Measurements from ENCODE around the gene RTF2. TPM values are rescaled to one million over a fixed set of nuclear protein-coding genes. Genes with fewer than 3 reads are reported as not detected.

The RTF2 gene
- total RNA-seq, 1 donor from 2014 or later = 79.9 TPM

DNA sequence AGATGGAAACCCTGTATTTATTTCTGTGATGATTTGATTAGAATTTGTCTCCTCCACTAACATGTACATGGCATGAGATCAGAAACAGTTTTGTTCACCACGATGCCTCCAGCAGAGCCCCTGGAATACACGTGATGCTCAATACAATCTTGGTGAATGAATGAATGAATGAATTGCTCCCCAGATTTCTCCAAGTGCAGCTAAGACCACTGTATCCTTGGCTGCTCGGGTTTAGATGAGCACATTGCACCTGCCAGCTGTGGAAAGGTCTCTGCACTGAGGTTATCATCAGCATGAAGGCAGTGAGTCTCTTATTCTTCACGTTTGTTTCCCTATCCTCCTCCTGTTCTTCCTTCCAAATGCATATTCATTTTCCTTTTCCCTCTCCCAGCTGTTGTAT, 38.5 kb upstream of the RTF2 start:
- no peak for DNase-seq (ENCODE audit: low spot score)
- Mint-ChIP-seq H3K27ac (ENCODE audit: unreplicated experiment) (no peak overlapping the region), H3K4me1 (ENCODE audit: unreplicated experiment) (peaks cover 16% of the 10 kb centered on the region), H3K4me3 (ENCODE audit: unreplicated experiment) (no peak overlapping the region), H3K9me3 (ENCODE audit: unreplicated experiment) (no peaks in the 10 kb centered on the region), H3K36me3 (ENCODE audit: low read depth, unreplicated experiment) (peaks cover 4% of the 10 kb centered on the region), H3K27me3 (ENCODE audit: unreplicated experiment) (peaks cover 5% of the 10 kb centered on the region)
- TF ChIP-seq, protein P1, sequence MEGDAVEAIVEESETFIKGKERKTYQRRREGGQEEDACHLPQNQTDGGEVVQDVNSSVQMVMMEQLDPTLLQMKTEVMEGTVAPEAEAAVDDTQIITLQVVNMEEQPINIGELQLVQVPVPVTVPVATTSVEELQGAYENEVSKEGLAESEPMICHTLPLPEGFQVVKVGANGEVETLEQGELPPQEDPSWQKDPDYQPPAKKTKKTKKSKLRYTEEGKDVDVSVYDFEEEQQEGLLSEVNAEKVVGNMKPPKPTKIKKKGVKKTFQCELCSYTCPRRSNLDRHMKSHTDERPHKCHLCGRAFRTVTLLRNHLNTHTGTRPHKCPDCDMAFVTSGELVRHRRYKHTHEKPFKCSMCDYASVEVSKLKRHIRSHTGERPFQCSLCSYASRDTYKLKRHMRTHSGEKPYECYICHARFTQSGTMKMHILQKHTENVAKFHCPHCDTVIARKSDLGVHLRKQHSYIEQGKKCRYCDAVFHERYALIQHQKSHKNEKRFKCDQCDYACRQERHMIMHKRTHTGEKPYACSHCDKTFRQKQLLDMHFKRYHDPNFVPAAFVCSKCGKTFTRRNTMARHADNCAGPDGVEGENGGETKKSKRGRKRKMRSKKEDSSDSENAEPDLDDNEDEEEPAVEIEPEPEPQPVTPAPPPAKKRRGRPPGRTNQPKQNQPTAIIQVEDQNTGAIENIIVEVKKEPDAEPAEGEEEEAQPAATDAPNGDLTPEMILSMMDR (IDR thresholded peaks at IDR 0.05; ENCODE audit: unreplicated experiment) = no peak

DNA sequence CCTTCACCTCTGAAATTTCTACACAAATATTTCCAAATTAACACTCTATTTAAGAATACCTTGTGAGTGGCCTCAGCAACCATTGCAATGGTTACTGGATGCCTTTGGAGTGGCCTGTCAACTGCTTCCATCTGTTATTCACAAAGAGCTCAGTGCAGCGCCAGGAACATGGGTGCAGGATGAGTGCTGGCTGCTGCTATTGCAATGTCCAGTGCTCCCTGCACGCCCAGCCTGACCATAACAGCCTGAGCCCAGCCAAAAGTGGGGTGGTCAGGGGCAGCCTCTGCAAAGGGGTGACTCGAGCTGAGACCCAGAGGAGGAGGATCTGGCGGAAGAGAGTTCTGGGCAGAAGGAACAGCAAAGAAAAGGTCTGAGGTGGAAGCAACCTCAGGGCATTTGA, 38.0 kb upstream of the RTF2 start:
- Mint-ChIP-seq H3K27me3 (ENCODE audit: unreplicated experiment) (peaks cover 5% of the 10 kb centered on the region), H3K4me3 (ENCODE audit: unreplicated experiment) (no peak overlapping the region), H3K9me3 (ENCODE audit: unreplicated experiment) (no peaks in the 10 kb centered on the region), H3K4me1 (ENCODE audit: unreplicated experiment) (peaks cover 16% of the 10 kb centered on the region), H3K36me3 (ENCODE audit: low read depth, unreplicated experiment) (peaks cover 4% of the 10 kb centered on the region), H3K27ac (ENCODE audit: unreplicated experiment) (no peak overlapping the region)
- no peak for DNase-seq (ENCODE audit: low spot score)
- TF ChIP-seq, protein P1 (IDR thresholded peaks at IDR 0.05; ENCODE audit: unreplicated experiment) = no peak

DNA sequence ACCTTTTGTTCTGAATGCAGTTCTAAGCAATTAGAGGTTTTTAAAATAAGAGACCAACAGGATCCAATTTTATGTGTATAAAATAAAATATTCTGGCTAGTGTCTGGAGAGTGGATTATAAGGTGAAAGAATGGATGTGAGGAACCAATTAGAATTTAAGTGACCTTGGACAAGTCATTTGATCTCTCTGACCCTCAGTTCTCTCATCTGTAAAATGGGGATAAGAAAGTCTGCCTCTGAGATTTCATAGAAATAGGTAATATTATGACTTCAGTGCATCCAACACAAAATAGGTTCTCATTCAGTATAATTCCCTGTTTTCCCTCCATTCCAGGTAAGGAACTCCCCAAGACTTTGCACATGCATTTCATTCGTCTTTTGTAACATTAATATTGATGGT, 37.5 kb upstream of the RTF2 start:
- peaks cover 5% of the 10 kb centered on the region for H3K27me3 Mint-ChIP-seq (ENCODE audit: unreplicated experiment)
- DNase-seq (ENCODE audit: low spot score) = no peak
- H3K36me3 Mint-ChIP-seq (ENCODE audit: low read depth, unreplicated experiment) = peaks cover 4% of the 10 kb centered on the region
- H3K4me3 Mint-ChIP-seq (ENCODE audit: unreplicated experiment) = no peak overlapping the region
- H3K9me3 Mint-ChIP-seq (ENCODE audit: unreplicated experiment) = no peaks in the 10 kb centered on the region
- peaks cover 16% of the 10 kb centered on the region for H3K4me1 Mint-ChIP-seq (ENCODE audit: unreplicated experiment)
- H3K27ac Mint-ChIP-seq (ENCODE audit: unreplicated experiment) = no peak overlapping the region
- TF ChIP-seq, protein P1 (IDR thresholded peaks at IDR 0.05; ENCODE audit: unreplicated experiment) = no peak

DNA sequence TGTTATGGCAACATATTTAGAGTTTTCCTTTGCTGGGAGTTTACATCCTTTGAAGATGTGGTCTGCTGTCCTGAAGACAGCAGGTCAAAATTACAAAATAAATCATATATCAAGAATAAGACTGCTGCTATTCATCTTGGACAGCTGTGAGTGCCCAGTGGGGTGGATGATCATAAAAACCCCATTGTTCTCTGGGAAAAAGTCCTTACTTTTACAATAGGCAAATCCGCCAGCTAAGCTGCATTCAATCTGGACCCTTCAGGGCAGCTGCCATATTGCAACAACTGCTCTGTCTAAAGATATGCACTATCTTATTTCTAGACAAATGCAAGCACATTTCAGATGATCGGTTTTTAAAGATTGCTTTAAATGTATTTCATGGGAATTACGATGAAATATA, 37.0 kb upstream of the RTF2 start:
- Mint-ChIP-seq H3K27me3 (ENCODE audit: unreplicated experiment) (peaks cover 3% of the 10 kb centered on the region), H3K4me1 (ENCODE audit: unreplicated experiment) (peaks cover 16% of the 10 kb centered on the region), H3K9me3 (ENCODE audit: unreplicated experiment) (no peaks in the 10 kb centered on the region), H3K27ac (ENCODE audit: unreplicated experiment) (no peak overlapping the region), H3K4me3 (ENCODE audit: unreplicated experiment) (no peak overlapping the region), H3K36me3 (ENCODE audit: low read depth, unreplicated experiment) (peaks cover 4% of the 10 kb centered on the region)
- TF ChIP-seq, protein P1 (IDR thresholded peaks at IDR 0.05; ENCODE audit: unreplicated experiment) = no peak
- DNase-seq (ENCODE audit: low spot score) = no peak

DNA sequence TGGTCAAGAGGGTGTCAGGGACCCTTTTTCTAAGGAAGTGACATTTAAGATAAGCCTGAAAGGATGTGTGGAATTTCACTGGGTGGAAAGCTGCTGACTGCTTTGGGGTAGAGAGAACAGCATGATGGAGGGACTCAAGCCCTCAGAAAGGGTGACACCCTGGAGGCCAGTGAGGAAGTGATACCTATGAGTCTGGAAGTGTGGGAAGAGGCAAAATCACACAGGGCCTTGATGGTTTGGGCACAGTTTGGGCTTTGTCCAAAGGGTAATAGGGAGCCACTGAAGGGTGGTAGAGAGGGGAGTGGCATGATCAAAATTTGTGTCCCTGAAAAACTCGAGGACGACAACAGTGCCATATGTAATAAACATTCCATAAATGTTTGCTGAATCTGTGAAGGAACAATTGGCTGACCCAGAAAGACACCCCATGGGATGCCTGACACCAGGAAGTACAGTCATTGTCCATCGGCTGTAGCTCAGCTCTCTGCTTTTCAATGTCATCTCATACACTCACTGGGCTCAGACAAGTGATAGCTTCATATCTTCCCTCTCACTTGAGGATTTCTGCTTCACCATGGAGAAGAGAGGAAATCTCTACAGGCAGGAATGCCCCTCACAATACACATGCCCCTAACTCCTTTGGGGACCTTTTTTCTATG, 35.1 kb upstream of the RTF2 start:
- Mint-ChIP-seq H3K27me3 (ENCODE audit: unreplicated experiment) (peaks cover 3% of the 10 kb centered on the region), H3K9me3 (ENCODE audit: unreplicated experiment) (no peaks in the 10 kb centered on the region), H3K36me3 (ENCODE audit: low read depth, unreplicated experiment) (peaks cover 4% of the 10 kb centered on the region), H3K4me1 (ENCODE audit: unreplicated experiment) (peaks cover 10% of the 10 kb centered on the region), H3K27ac (ENCODE audit: unreplicated experiment) (no peak overlapping the region), H3K4me3 (ENCODE audit: unreplicated experiment) (no peak overlapping the region)
- TF ChIP-seq, protein P1 (IDR thresholded peaks at IDR 0.05; ENCODE audit: unreplicated experiment) = no peak
- no peak for DNase-seq (ENCODE audit: low spot score)

All from endothelial cell (in vitro differentiated cells).